ENCODE results near the gene LGALS7. TPM values are rescaled to one million over a fixed set of nuclear protein-coding genes. Genes with fewer than 3 reads are reported as not detected.
"Not testable (repeated sequence)": the region's sequence is repeated elsewhere in the genome, so short reads cannot be mapped to it uniquely, and the experiment has no call there.

LGALS7 gene
- total and polyA plus RNA-seq, 5 experiments from 2014 or later: not detected

DNA sequence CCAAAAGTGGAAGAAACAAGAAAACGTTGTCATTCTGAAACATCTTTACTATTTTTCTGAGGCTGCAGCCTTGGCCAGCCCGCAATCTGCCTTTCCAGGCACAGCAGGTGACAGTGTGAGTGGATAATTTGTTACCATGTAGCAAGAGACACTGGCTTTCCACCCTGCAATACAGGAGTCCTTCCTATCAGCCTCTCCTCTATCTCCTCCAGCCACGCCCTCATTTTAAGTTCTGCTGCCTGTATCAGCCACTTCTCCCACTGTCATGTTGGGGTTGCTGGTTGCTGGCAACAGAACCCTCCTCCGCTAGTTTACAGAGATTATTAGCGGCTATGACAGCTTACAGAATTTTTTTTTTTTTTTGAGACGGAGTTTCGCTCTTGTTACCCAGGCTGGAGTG is 7.7 kb upstream of the LGALS7 start:
- Mint-ChIP-seq H3K4me3 (no peak overlapping the region), H3K27ac (peak overlapping the region in 1 of 10 donors; percentile 87), H3K36me3 (no peaks in the 10 kb centered on the region), H3K27me3 (peaks cover 0 to 1% (median 0%) of the 10 kb centered on the region in 5 donors), H3K4me1 (peaks cover 0 to 3% (median 0%) of the 10 kb centered on the region in 4 donors), H3K9me3 (no peaks in the 10 kb centered on the region)
- POLR2A ChIA-PET: no interaction called here
- no peak for ATAC-seq
- no peak for DNase-seq

DNA sequence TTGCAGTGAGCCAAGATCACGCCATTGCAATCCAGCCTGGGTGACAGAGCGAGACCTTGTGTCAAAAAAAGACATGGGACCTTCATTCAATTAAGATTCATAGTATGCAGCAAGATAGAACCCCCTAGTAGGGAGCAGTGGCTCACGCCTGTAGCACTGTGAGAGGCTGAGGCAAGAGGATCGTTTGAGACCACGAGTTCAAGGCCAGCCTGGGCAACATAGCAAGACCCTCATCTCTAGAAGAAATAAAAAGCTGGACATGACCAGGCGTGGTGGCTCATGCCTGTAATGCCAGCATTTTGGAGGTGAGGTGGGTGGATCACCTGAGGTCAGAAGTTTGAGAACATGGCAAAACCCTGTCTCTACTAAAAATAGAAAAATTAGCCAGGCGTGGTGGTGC is 7.1 kb upstream of the LGALS7 start:
- POLR2A ChIA-PET: no interaction called here
- Mint-ChIP-seq H3K27ac (no peak overlapping the region), H3K4me1 (peaks cover 0 to 3% (median 0%) of the 10 kb centered on the region in 4 donors), H3K27me3 (peaks cover 0 to 1% (median 0%) of the 10 kb centered on the region in 5 donors), H3K36me3 (no peaks in the 10 kb centered on the region), H3K4me3 (no peak overlapping the region), H3K9me3 (no peaks in the 10 kb centered on the region)
- ATAC-seq (no peak), DNase-seq (no peak)

DNA sequence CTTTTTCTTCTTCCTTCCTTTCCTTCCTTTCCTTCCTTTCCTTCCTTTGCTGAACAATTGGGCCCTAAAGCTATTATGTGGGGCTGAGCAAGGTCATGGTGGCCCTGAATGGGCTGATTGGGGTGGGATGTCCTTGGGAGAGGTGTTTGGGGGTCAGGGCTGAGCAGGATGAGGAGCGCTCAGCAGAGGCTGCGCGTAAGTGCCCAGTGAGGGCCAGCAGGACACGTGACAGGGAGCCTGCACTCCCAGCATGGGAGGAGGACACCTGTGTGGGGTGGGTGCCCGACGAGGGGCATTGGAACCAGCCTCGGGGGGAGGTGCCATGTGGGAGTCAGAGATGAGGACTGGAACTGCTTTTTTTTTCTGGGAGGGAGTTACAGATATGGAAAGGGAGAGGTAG is 5.4 kb upstream of the LGALS7 start:
- no peaks in the 10 kb centered on the region for H3K36me3 Mint-ChIP-seq
- ATAC-seq (no peak), DNase-seq (no peak)
- H3K27me3 Mint-ChIP-seq: peaks cover 0 to 1% (median 0%) of the 10 kb centered on the region in 5 donors
- H3K27ac Mint-ChIP-seq: no peak overlapping the region
- no peaks in the 10 kb centered on the region for H3K9me3 Mint-ChIP-seq
- H3K4me3 Mint-ChIP-seq: no peak overlapping the region
- POLR2A ChIA-PET: no interaction called here
- H3K4me1 Mint-ChIP-seq: peaks cover 0 to 4% (median 0%) of the 10 kb centered on the region in 4 donors

DNA sequence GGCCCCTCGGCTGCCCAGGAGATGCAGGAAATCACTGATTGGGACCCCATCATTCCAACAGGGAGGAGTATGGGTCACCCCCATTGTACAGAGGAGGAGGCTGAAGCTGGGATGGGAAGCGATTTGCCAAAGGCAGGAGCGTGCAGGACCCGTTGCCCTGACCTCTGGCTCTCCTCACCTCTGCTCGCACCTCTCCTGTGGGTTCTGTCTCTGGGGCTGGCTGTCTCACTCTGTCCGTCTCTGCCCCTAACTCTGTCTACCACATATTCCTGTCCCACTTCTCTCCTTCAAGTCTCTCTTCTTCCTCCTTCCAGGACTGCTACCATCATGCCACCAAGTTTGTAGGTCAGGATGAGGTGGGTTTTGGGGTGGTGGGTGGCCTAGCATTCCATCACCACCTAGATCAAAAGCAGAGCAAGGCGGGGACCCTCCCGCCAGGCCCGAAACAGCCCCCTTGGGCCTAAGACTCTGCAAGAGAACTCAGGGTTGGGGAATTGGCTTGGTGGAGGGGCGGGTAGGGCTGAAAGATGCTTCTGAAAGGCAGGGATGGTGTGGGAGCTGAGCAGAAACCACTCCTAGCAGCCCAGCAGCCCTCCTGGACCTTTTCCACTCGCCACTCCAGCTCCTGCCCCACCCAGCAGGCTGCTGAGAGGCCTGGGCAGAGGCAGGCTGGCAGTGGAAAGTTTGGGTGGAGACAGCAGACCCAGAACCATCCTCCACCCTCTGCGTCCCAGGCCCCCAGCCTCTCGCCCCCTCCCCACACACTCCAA is 1.0 kb upstream of the LGALS7 start:
- ATAC-seq (no peak), DNase-seq (no peak)
- Mint-ChIP-seq H3K27ac (peak overlapping the region in 2 of 10 donors; percentile 37 to 88), H3K9me3 (no peaks in the 10 kb centered on the region), H3K4me3 (no peak overlapping the region), H3K27me3 (no peaks in the 10 kb centered on the region), H3K4me1 (peaks cover 3 to 5% (median 3%) of the 10 kb centered on the region in 4 donors), H3K36me3 (no peaks in the 10 kb centered on the region)
- POLR2A ChIA-PET: no interaction called here

DNA sequence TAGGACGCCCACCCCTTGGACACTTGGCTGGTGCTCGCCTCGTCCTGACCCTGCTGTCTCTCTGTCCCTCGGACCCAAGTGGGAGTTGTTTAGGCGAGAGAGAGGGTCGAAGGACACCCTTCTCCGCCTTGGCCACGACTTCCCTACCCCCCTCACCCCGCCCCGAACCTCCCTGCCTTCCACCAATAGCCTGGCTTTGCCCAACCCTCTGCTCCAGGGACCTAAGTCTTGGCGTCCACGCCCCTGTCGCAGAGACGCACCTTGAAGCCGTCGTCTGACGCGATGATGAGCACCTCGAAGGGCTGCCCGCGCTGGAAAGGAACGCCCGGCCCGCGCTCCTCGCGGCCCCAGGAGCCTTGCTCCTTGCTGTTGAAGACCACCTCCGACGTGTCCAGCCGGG is 1.7 kb downstream of the LGALS7 start:
- DNase-seq, ATAC-seq, H3K27ac Mint-ChIP-seq, POLR2A ChIA-PET, H3K9me3 Mint-ChIP-seq, H3K4me3 Mint-ChIP-seq, H3K4me1 Mint-ChIP-seq, H3K27me3 Mint-ChIP-seq, H3K36me3 Mint-ChIP-seq: not testable (repeated sequence)

DNA sequence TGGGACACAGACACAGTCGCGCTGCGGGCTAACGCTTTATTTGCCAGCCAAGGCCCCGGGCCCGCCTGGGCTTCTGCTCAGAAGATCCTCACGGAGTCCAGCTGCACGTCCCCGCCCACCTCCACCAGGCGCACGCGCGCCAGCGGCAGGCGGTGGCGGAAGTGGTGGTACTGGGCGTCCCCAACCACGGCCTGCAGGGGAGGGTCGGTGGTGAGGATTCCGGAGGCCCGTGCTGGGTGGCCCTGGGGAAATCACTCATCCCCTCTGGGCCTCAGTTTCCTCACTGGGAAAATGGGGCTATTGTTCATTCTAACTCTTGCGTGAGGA is 2.4 kb downstream of the LGALS7 start:
- H3K27me3 Mint-ChIP-seq, POLR2A ChIA-PET, H3K4me1 Mint-ChIP-seq, H3K27ac Mint-ChIP-seq, H3K36me3 Mint-ChIP-seq, DNase-seq, H3K9me3 Mint-ChIP-seq, H3K4me3 Mint-ChIP-seq: not testable (repeated sequence)
- peak; percentile 77 to 80 for ATAC-seq

DNA sequence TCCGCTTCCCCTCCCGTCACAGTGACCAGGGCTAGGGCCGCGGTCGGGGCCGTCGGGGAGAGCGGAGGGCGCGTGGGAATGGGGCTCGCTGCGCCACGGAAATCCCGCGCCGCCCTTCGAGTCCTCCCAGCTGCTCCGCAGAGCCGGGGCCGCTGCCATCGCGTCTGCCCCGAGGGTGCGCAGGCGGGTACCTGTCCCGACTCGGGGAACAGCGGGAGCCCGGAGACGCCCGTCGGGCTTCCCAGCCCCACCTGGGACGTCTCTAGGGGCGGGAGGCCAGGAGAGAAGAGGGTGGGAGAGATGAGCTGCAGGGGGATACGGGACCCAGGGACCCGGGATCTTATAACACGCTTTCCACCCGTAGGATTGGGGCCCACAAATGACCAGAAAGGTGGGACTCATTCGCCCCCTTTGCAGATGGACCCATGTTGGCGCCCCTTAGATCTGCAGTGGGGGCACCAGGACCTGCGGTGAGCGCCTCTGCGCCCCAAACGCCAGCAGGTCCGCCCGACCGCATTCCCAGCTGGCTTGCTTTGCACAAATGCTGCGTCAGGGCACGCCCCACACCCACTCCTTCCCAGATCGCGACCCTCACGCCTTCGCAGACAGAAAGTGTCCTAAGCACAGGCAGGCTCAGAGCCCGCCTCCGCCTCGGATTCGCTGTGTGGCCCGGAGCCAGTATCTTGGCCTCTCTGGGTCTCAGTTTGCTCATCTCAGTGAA is 2.9 kb downstream of the LGALS7 start:
- H3K9me3 Mint-ChIP-seq, H3K27ac Mint-ChIP-seq, H3K36me3 Mint-ChIP-seq, H3K27me3 Mint-ChIP-seq, H3K4me1 Mint-ChIP-seq: not testable (repeated sequence)
- POLR2A ChIA-PET: interaction anchor here (1.0 to 1.7 kb wide), 11 partner anchors 16 to 160 kb away, joined by 3 to 10 read pairs (median 6); partner anchors contain the start of genes ECH1, HNRNPL, MRPS12 and RINL
- peak overlapping the region in 4 of 10 donors; percentile 54 to 78 (median 62) for H3K4me3 Mint-ChIP-seq
- DNase-seq (peak in 1 of 10 donors; percentile 8), ATAC-seq (peak; percentile 39 to 46)

DNA sequence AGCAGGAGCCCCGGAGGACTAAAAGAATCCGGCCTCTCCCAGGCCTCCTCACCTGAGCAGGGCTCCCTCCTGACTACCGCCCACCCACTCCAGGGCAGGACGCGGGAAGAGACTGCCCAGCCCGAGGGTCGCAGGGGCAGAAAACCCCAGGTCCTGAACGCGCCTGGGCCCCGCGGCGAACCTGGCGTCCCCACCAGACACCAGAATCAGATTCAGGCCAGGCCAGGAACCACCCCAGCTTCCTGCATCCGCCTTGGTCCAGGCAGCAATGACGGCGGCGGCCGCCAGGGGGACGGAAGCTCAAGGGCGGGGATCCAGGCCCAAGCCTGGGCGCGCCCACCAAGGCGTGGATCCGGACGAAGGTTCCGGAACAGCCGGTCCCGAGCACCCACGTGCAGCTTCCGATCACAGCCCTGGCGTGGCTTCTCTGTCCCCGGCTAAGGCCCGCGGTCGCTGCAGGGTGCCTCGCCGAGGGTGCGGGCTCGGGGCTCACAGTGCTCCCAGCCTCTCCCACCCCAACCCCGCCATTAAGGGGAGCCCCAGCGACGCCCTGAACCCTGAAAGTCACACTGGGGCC is 3.6 kb downstream of the LGALS7 start:
- no peaks in the 10 kb centered on the region for H3K27me3 Mint-ChIP-seq
- POLR2A ChIA-PET: interaction anchor here (0.8 to 1.7 kb wide), 13 partner anchors 16 to 161 kb away, joined by 3 to 10 read pairs (median 6); partner anchors contain the start of genes ECH1, HNRNPL, MRPS12 and RINL
- H3K9me3 Mint-ChIP-seq: peaks cover 0 to 1% (median 0%) of the 10 kb centered on the region in 9 donors
- H3K27ac Mint-ChIP-seq: peak overlapping the region; percentile 37 to 91 (median 84)
- peaks cover 3 to 9% (median 7%) of the 10 kb centered on the region in 4 donors for H3K4me1 Mint-ChIP-seq
- DNase-seq (peak; percentile 75 to 96 (median 89)), ATAC-seq (peak; percentile 84 to 85)
- no peaks in the 10 kb centered on the region for H3K36me3 Mint-ChIP-seq
- peak overlapping the region; percentile 28 to 78 (median 58) for H3K4me3 Mint-ChIP-seq

DNA sequence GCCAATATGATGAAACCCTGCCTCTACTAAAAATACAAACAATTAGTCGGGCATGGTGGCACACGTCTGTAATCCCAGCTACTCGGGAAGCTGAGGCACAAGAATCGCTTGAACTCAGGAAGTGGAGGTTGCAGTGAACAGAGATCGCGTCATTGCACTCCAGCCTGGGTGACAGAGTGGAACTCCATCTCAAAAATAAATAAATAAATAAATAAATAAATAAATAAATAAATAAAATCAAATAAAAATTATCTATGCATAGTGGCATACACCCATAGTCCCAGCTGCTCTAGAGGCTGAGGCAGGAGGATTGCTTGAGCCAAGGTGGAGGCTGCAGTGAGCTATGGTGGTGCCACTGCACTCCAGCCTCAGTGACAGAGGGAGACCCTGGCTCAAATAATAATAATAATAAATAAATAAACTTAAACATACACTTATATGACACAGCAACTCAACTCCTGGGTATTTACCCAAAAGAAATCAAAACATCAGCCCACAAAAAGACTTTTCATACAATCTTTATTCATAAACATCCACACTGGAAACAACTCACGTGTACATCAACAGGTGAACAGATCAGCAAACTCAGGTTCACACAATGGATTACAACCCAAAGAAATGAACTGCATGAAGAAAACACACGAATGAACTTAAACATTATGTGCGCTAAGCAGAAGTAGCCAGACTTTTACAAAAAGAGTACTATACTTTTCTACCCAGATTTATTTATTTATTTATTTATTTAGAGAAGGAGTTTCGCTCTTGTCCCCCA is 6.9 kb downstream of the LGALS7 start:
- no peaks in the 10 kb centered on the region for H3K27me3 Mint-ChIP-seq
- POLR2A ChIA-PET: no interaction called here
- H3K4me1 Mint-ChIP-seq: peaks cover 3 to 10% (median 7%) of the 10 kb centered on the region in 4 donors
- ATAC-seq (no peak), DNase-seq (no peak)
- H3K9me3 Mint-ChIP-seq: peaks cover 0 to 1% (median 0%) of the 10 kb centered on the region in 9 donors
- H3K36me3 Mint-ChIP-seq: no peaks in the 10 kb centered on the region
- no peak overlapping the region for H3K4me3 Mint-ChIP-seq
- H3K27ac Mint-ChIP-seq: peak overlapping the region in 2 of 10 donors; percentile 20 to 56

DNA sequence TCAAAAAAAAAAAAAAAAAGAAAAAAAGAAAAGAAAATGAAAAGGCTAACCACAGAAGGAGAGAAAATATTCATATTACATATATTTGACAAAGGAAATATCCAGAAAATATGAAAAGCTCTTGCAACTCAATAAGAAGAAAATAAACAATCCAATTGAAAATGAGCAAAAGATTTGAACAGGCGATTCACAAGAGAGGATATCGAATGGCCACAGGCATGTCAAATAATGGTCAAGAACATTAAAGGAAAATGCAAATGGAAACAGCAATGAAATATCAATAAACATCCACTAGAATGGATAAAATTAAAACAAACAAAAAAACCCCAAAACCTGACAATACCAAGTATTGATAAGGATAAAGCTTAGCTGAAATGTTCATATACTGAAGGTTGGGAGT is 8.1 kb downstream of the LGALS7 start:
- Mint-ChIP-seq H3K27me3 (no peaks in the 10 kb centered on the region), H3K4me1 (peaks cover 4 to 10% (median 7%) of the 10 kb centered on the region in 4 donors)
- ATAC-seq: no peak

DNA sequence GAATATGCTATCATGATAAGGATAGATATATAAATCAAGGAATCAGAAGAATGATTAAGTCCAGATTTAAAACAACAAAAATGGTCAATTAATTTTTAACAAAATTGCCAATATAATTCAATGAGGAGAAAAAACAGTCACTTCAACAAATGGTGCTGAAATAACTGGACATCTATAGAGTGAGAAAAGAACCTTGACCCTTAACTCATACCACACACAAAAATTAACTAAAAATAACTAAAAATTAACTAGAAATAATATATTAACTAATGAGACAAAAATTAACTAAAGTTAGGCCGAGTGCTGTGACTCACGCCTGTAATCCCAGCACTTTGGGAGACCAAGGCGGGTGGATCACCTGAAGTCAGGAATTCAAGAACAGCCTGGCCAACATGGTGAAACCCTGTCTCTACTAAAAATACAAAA is 9.5 kb downstream of the LGALS7 start:
- DNase-seq (no peak), ATAC-seq (no peak)
- Mint-ChIP-seq H3K9me3 (peaks cover 0 to 1% (median 0%) of the 10 kb centered on the region in 9 donors), H3K27me3 (peaks cover 0 to 3% (median 0%) of the 10 kb centered on the region in 5 donors), H3K36me3 (no peaks in the 10 kb centered on the region), H3K4me3 (no peak overlapping the region), H3K4me1 (peaks cover 0 to 3% (median 2%) of the 10 kb centered on the region in 4 donors), H3K27ac (no peak overlapping the region)
- POLR2A ChIA-PET: no interaction called here

More for the DNA sequence above, 8.1 kb downstream of the LGALS7 start:
- Mint-ChIP-seq H3K27ac (no peak overlapping the region), H3K4me3 (no peak overlapping the region), H3K36me3 (no peaks in the 10 kb centered on the region), H3K9me3 (peaks cover 0 to 1% (median 0%) of the 10 kb centered on the region in 9 donors)
- no peak for DNase-seq
- POLR2A ChIA-PET: interaction anchor here (0.7 kb wide), 2 partner anchors 23 to 107 kb away, joined by 3 to 5 read pairs; no protein-coding TSS in a partner anchor

DNA sequence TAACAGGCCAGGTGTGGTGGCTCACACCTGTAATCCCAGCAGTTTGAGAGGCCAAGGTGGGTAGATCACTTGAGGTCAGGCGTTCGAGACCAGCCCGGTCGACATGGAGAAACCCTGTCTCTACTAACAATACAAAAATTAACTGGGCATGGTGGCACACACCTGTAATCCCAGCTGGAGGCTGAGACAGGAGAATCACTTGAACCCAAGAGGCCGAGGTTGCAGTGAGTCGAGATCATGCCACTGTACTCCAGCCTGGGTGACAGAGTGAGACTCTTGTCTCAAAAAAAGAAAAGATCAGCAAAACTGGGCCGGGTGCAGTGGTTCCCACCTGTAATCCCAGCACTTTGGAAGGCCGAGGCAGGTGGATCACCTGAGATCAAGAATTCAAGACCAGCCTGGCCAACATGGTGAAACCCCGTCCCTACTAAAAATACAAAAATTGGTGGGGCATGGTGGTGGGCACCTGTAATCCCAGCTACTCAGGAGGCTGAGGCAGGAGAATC is 11.4 kb downstream of the LGALS7 start:
- H3K27ac Mint-ChIP-seq: peak overlapping the region in 1 of 10 donors; percentile 2
- H3K4me1 Mint-ChIP-seq, POLR2A ChIA-PET: not testable (repeated sequence)

More for the DNA sequence above, 11.4 kb downstream of the LGALS7 start:
- H3K4me3 Mint-ChIP-seq, H3K27me3 Mint-ChIP-seq, H3K9me3 Mint-ChIP-seq, DNase-seq, ATAC-seq, H3K36me3 Mint-ChIP-seq: not testable (repeated sequence)
